ENCODE measurements around the gene AKIRIN1.
"Not testable (repeated sequence)": the region's sequence is repeated elsewhere in the genome, so short reads cannot be mapped to it uniquely, and the experiment has no call there.

Gene AKIRIN1

DNA sequence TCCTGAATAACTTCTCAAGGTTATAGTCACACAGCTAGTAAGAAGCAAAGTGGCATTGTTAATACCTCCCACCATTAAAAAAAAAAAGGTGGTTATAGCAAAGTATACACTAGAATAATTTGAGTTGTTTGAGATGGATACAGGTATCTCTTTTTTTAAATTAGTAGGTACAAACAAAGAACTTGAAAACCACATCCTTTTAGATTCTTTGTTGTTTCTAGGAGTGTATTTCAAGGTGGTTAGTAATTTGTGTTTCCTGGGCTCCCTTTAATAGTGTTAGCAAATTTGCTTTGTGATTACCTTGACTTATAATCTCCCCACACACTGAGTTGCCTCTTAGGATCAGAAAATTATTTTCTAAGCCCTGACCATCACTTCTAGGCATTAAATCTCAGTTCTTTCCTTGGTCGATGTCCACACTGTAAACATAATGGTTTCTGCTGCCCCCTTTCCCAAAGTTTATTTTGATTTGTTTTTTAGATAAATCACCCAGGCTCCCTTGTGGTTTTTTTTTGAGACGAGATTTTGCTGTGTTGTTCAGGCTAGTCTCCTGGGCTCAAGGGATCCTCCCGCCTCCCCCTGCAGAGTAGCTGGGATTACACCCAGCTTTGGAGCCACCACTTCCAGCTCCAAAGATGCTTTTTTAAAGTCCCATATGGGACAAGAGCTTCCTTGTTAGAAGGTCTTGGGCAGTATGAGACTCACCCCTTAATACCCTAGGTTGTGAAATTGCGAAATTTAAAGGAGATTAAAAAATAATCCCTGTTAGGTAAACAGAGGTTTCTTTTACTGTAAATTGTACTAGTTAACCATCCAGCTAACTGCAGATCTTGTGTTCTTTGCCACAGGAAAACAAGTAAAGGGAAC lies 6.2 kb downstream of the AKIRIN1 start:
- no peak for DNase-seq

DNA sequence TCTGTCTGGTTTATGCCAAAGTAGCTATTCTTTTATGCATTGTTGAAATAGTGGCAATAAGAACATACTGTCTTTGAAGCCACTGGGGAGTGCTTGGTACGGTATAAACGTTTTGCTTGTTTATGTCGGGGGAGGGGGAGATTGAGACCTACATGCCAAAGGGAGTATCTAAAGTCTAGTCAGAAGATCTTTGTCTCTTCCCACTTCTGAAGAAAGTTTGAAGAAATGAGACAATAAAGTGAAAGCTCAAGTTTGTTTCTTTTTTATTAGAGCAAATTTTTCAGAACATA lies 6.8 kb downstream of the AKIRIN1 start:
- DNase-seq: no peak

DNA sequence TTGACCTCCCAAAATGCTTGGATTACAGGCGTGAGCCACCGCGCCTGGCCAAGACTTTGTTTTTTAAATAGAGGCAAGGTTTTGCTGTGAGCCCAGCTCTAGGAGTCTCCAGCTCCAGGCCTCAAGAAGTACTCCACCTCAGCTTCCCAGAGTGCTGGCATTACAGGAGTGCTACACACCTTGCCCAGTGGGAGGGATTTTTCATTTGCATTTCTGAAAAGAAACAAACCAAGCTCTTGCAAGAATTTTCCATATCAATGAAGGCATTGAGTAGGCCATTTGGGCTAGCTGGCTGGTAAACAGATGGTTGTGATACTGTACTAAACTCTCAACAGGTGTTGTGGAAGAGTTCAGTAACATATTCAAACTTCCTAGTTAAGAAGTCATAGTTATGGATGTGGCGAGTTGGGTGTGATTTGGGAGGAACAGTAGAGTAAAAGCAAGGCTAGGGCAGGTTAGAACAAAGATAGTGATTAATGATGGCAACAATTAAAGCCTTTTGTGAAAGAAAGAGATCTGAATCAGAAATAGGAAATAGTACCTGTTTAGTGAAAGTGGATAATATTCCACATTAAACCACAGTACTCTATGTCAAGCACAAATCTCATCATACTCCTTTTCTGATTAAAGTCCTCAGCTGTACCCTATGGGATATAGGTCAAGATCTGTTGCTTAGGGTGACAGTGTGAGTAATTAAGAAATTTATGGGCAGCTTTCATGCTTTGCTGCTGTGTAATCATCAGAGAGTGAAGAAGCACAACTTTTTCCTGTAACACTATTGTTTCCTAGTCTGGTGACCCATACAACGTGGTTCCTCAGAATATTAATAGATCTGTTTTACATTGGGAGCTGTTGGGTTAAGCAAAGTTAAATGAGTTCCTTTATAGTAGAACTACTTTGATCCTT lies 10.7 kb downstream of the AKIRIN1 start:
- no peak for DNase-seq

DNA sequence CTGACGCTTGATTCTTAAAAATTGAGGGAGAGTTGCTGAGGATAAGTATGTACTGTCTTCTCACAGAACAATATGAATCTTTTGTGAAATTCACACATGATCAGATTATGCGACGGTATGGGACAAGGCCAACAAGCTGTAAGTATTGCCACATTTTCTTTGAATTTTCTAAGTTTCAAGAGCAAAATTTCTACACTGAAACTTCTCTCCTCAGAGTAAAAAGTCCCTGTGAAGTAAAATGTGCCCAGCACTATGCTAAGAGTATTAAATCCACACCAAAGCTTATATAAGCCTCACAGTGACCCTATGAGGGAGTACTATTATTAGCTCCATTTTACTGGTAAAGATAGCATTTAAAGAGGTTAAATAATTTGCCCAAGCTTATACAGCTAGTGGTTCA lies 12.2 kb downstream of the AKIRIN1 start:
- no peak for DNase-seq

DNA sequence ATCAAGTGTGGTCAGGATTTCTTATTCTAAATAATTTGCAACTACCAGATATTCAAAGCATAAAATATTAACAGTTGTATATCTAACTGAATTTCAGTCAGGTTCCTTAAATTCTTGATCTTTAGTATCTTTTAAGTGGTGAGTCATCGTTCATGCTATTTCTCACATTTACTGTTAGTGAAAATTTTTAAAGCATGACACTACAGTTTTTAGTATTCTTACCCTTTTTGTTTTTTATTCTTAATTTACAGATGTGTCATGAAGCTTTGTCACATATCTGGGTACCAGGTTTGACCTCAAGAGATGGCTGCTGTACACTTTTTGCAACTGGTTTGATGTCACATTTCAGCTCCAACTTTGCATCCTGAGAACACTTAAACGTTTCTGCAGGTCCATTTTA lies 12.7 kb downstream of the AKIRIN1 start:
- DNase-seq: no peak

DNA sequence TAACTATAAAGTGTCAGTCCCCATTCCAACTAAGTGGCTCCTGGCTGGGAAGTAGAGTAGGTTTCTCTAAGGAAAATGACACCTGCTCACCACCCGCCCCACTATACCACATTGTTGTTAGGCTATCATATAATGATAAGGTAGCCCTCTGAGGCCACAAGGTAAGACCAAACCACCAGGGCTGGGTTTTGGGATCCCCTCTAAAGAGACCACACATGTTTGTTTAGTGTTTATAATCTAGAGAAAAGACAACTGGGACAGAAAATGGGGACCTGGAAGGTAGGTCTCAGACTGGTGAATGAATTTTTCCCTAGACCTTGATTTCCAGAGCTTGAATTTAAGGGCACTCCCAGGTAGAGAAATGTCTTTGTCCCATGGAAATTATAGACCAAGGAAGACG lies 15.2 kb downstream of the AKIRIN1 start:
- no peak for DNase-seq

DNA sequence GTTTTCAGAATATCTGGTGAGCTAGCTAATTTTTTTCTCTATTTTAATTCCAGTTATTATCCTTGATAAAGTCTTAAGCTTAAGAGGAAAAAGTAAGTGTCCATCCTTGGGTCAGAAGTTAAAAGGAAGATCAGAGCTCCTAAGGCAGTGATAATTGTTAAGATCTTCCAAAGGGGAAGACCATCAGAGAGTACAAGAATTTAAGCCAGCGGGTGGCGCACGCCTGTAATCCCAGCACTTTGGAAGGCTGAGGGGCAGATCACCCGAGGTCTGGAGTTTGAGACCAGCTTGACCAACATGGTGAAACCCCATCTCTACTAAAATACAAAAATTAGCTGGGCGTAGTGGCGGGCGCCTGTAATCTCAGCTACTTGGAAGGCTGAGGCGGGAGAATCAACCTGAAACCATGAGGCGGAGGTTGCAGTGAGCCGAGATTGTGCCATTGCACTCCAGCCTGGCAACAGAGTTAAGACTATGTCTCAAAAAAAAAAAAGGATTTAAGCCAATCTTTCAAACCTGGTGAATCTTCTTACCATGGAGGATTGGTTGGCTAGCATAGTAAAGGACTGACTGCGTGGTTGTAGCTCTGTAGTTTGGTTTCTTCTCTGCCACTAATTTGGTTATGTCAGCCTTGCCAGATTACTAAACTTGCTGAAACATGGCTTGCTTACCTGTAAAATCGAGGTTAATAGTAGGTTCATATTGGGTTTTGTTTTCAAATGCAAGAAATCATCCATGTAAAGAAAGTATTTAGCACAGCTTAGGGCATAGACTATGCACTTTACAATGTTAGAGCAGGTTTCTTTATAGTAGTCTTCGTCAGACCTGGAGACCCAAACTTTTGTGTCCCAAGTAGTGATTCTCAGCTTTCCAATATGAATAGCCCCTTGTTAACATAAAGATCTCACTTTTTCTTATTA lies 15.9 kb downstream of the AKIRIN1 start:
- no peak for DNase-seq

DNA sequence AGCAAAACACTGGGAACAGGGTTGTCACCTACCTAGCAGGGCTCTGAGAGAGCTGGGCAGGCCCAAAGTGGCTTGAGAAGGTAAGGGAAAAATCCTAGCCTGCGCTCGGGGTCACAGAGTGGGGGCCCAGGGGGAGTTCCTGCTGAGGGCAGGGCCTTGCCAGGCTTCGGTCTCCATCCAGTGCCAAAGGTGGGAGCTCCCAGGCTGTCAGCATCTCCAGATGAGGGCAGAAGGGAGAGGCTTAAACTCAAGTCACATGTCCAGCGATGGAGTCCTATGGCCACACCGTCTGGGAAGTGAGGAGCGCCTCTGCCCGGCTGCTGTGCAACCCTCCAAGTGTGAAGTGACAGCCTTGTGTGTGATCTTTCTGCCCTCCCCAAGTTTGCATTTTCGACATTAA lies 23.9 kb downstream of the AKIRIN1 start:
- not testable (repeated sequence) for DNase-seq

DNA sequence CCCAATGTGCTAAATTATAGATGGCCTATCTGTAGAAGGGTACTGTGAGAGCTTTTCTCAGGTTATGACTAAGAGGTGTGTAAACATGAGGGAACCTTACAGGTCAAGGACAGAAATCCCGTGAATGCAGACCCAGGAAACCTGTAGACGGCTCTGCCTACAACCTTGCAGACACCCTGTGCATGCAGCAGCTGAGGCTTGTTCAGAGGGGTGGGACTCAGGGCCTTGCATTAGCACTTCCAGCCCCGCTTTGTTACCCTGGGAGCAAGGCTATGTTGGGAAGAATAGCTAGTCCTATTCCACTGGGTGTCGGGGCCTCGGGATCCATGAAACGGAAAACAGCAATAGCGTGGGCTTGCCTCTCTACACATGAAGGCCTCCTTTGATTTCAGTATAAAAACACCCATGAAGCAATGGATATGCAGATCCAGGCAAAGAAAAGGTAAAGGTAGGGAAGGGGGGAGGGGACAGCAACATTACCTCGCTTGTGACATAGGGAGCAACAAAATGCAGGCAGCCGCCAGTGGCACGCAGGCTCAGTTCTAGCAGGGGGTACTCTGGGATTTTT lies 25.6 kb downstream of the AKIRIN1 start:
- DNase-seq: no peak

DNA sequence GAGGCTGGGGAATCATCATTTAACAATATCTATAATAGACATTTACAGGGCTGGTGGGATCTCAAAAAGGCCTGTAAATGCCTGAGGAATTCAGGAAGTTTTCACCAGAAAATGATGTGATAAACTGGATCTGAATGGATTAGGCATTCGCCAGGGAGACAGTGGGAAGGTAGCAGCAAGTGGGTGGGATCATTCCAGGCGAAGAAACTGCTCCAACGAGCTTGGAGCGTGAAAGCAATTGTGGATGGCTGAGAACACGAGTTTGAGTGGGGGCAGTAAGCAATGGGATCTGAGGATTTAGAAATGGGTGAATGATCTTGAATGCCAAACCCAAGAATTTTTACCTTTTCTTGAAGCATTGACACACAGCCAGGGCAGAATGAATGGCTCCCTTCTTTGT lies 26.2 kb downstream of the AKIRIN1 start:
- DNase-seq: no peak

DNA sequence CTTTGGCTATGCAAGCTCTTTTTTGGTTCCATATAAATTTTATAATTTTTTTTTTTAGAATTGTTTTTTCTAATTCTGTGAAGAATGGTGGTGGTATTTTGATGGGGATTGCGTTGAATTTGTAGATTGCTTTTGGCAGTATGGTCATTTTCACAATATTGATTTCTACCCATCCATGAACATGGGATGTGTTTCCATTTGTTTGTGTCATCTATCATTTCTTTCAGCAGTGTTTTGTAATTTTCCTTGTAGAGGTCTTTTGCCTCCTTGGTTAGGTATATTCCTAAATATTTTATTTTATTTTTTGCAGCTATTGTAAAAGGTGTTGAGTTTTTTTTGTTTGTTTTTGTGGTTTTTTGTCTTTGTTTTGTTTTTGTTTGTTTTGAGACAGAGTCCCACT lies 29.4 kb downstream of the AKIRIN1 start:
- not testable (repeated sequence) for DNase-seq

DNA sequence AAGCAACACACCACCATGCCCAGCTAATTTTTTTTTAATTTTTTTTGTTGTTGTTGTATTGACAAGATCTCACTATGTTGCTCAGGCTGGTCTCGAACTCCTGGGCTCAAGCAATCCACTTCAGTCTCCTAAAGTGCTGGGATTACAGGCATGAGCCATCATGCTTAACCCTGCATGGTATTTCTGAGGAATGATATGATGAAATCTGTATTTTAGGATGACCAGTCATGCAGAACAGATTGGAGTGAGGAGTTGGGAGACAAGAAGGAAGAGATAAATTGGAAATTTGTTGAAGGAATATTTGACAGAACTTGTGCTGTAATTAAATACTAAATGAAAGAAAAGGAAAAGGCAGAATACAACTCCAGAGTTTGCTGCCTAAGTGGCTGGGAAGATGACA lies 30.4 kb downstream of the AKIRIN1 start:
- DNase-seq: no peak

DNA sequence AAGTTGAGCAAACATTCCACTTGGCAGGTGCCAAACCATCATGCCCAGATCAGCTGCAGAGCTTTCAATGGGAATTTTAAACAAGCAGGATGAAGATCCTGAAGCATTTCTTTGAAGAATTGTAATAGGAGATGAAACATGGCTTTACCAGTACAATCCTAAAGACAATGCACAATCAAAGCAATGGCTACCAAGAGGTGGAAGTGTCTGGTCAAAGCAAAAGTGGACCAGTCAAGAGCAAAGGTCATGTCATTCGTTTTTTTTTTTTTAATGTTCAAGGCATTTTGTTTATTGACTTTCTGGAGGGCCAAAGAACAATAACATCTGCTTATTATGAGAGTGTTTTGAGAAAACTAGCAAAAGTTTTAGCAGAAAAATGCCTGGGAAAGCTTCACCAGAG lies 32.1 kb downstream of the AKIRIN1 start:
- DNase-seq: no peak

DNA sequence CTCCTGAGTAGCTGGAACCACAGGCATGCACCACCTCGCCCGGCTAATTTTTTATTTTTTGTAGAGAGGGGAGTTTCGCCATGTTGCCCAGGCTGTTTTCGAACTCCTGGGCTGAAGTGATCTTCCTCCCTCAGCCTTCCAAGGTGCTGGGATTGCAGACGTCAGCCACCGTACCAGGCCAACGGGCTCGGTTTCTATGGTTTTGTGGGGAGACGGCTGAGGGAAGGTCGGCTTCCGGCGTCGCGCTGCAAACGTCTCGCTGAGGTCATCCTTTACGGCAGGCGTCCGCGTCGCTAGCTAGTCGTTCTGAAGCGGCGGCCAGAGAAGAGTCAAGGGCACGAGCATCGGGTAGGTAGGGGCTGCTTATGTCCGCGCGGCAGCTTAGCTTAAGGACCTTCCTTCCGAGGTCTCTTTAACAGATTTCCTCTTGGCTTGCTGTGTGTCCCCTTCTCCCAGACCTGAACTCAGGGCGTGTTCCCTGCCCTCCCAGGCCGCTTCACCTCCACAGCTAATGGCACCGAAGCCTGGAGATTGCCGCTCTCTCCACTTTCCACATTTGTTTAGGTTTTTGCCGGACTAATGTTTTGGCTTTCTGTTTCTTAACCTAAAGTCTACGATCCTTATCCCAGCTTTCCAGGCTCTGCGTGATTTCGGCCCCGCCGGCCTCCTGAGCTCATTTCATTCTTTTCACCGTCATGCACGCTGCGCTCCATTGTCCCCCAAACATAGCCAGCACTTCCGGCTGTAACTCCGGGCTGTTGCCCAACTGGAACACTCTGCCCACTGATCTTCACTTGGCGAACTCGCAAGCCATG lies 35.2 kb downstream of the AKIRIN1 start, which contains the start of gene NDUFS5:
TSS of gene NDUFS5 (plus strand) at position 300 of the 815 bp plus-strand sequence. CDS start 2,375 bp downstream, outside the sequence.
- DNase-seq: peak; percentile 85

DNA sequence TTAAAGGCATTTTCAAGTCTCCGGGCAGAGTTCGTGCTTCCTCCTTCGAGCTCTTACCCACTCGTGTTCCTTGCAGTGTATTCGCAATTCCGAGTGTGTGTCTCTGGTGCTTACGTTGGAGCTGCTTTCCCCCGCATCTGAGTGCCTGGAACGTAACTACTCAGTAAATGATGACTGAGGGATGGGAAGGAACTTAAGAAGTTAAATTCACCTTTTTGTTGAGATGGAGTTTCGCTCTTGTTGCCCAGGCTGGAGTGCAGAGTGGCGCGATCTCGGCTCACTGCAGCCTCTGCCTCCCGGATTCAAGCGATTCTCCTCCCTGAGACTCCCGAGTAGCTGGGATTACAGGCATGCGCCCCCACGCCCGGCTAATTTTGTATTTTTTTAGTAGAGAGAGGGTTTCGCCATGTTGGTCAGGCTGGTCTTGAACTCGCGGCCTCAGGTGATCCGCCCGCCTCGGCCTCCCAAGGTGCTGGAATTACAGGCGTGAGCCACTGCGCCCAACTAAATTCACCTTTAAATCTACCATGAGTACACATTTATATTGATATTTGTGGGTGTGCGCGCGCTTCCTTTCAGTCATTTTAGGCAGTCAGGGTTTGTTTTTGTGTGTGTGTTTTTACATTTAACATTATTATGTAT lies 35.9 kb downstream of the AKIRIN1 start:
- no peak for DNase-seq

DNA sequence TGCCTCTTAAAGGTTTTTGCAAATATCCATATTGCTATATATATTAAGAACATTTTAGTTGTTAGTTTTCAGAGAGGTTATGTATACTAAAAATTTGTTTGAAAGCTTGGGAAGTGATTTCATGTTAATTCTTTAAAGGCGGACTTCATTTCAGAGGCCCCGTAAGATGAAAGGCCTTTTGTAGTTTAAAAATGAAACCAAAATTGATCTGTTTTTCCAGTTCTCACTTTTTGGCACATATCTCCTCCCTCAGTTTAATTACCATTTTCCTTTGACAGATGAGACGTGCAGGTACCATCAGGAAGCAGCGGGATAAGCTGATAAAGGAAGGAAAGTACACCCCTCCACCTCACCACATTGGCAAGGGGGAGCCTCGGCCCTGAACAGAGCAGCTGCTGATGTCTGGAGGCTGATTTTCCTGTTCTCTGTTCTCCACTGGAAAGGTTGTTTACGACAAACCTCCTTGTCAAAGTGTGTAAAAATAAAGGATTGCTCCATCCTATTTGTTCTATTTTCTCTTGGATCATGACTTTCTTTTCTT lies 43.1 kb downstream of the AKIRIN1 start:
- DNase-seq: peak; percentile 4

DNA sequence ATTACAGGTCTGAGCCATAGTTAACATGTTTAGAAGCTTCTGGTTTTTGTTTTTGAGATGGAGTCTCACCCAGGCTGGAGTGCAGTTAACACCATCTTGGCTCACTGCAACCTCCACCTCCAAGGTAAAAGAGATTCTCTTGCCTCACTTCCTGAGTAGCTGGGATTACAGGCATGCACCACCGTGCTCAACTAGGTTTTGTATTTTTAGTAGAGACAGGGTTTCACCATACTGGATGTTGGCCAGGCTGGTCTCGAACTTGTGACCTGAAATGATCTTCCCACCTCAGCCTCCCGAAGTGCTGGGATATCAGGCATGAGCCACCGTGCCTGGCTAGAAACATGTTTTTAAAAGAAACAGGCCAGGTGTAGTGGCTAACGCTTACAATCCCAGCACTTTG lies 45.6 kb downstream of the AKIRIN1 start:
- DNase-seq: no peak

DNA sequence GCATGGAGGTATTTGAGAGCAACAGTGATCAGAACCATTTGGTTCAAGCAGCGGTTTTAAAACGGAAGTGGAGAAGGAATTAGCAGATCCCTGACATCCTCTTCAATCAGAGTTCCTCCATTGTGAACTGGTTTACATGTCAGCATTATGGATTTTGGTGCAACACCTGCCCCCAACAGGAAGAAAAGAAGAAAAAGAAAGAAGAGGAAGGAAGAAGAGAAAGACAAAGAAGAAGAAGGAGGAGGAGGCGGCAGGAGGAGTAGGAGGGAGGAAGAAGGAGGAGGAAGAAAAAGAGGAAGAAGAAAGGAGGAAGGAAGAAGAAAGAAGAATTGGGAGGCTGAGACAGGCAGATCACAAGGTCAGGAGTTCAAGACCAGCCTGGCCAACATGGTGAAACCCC lies 52.4 kb downstream of the AKIRIN1 start:
- DNase-seq: no peak

DNA sequence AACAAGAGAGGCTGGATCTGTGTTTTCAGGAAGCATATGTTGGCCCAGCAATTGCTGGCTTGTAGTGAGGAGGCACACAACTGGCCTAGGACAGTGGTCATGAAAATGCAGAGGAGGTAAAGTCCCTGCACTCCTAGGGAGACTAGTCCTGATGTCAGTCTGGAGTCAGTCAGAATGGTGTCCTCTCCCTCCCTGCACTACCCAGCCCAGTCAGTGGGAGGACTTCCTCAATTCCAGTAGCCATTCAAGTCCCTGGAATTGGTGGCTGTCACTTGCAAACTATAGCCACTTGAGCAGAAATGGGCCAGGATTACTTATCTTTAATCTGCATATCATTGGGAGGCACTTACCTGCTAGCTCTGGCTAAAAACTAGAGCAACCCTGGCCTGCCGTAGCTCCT lies 53.7 kb downstream of the AKIRIN1 start:
- DNase-seq: no peak

DNA sequence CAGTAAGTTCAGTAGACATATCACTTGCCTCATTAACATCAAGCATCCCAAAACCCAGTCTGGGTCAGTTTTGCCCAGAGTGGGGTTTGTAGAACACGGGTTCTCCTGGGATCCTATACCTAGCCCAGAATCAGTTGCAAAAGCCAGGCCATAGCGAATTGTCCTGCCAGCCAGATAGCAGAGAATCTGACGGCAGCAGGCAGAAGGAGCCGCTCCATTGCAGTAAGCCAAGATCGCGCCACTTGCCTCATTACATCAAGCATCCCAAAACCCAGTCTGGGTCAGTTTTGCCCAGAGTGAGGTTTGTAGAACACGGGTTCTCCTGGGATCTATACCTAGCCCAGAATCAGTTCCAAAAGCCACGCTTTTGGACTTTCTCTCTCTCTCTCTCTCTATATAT lies 54.2 kb downstream of the AKIRIN1 start:
- DNase-seq: no peak
